T-cell (primary cell): ENCODE measurements around the gene EIF4G3. TPM values are rescaled to one million over a fixed set of nuclear protein-coding genes. Genes with fewer than 3 reads are reported as not detected.

ENCODE experiments used
- ATAC-seq, 4 experiments: fragments of 200-7000 bp in 3 of 4; fragments of 150-1000 bp in 1 of 4; cut with Tn5 transposase; replicated peaks in 1 of 4; 1 replicate in 3 of 4; 2 replicates in 1 of 4; pipeline ENCODE4 v1.10.0; 2021; ENCODE audit warnings: moderate library complexity in 3 of 4, mild to moderate bottlenecking in 2 of 4, moderate number of reproducible peaks in 1 of 4
- CTCF ChIA-PET, 2 donors: fragments of 300-600 bp; sonication (Branson Sonifier 250); formaldehyde crosslinking; loops; one replicate each; lab custom pipeline; 2022; ENCODE audit warnings: antibody characterized with exemption in 2 of 2; lab: Charles Lee
- POLR2A ChIA-PET, 2 donors: fragments of 300-600 bp; sonication (Branson Sonifier 250); formaldehyde crosslinking; loops; one replicate each; lab custom pipeline; 2022; ENCODE audit warnings: antibody characterized with exemption in 2 of 2; lab: Charles Lee
- DNase-seq, 35 experiments: peaks; one replicate each; pipeline versions ENCODE4 v3.0.0 to v3.0.0-alpha.2; 2013 to 2023
- H3K27ac ChIP-seq: one replicate; pipeline ENCODE4 v1.5.1; 2013; ENCODE audit warnings: low read length
- H3K27me3 ChIP-seq, 2 experiments: replicated peaks in 1 of 2; 1 replicate in 1 of 2; 2 replicates in 1 of 2; pipeline versions ENCODE4 v1.6.1 to v1.7.0; 2013; ENCODE audit warnings: low read length in 1 of 2, mixed read lengths in 1 of 2; ENCODE audit not compliant: control insufficient read depth in 2 of 2, insufficient read depth in 2 of 2; ENCODE audit errors: extremely low read depth in 1 of 2
- H3K36me3 ChIP-seq, 2 donors: 1 replicate in 1 of 2; 2 replicates in 1 of 2; pipeline versions ENCODE4 v1.6.1 to v1.7.0; 2013; ENCODE audit warnings: low read length in 1 of 2; ENCODE audit not compliant: control insufficient read depth in 2 of 2, insufficient read depth in 1 of 2; ENCODE audit errors: extremely low read depth in 1 of 2
- H3K4me1 ChIP-seq, 2 experiments: 1 replicate in 1 of 2; 2 replicates in 1 of 2; pipeline versions ENCODE4 v1.6.1 to v1.7.0; 2013; ENCODE audit warnings: low read length in 2 of 2, mixed read lengths in 1 of 2; ENCODE audit not compliant: insufficient read depth in 2 of 2, control insufficient read depth in 1 of 2; ENCODE audit errors: extremely low read depth in 1 of 2
- H3K4me3 ChIP-seq, 2 donors: 1 replicate in 1 of 2; 2 replicates in 1 of 2; pipeline versions ENCODE4 v1.5.1 to v1.7.0; 2013; ENCODE audit warnings: mild to moderate bottlenecking in 2 of 2, low read length in 1 of 2, moderate library complexity in 1 of 2; ENCODE audit not compliant: control insufficient read depth in 1 of 2; ENCODE audit errors: extremely low read depth in 1 of 2
- H3K9me3 ChIP-seq: 2 replicates; pipeline ENCODE4 v1.7.0; 2013
- H3K27ac Mint-ChIP-seq, 2 donors: one replicate each; pipeline ENCODE4 v1.8.0; 2020 to 2021; ENCODE audit warnings: mild to moderate bottlenecking in 2 of 2, mixed read lengths in 2 of 2
- H3K27me3 Mint-ChIP-seq, 2 donors: one replicate each; pipeline ENCODE4 v1.8.0; 2021 to 2022; ENCODE audit warnings: mixed read lengths in 2 of 2
- H3K36me3 Mint-ChIP-seq: one replicate; pipeline ENCODE4 v1.8.0; 2021; ENCODE audit warnings: mixed read lengths
- H3K4me1 Mint-ChIP-seq, 3 donors: one replicate each; pipeline ENCODE4 v1.8.0; 2020 to 2022; ENCODE audit warnings: mixed read lengths in 3 of 3, mild to moderate bottlenecking in 1 of 3
- H3K4me3 Mint-ChIP-seq, 3 donors: one replicate each; pipeline ENCODE4 v1.8.0; 2020 to 2022; ENCODE audit warnings: mild to moderate bottlenecking in 3 of 3, mixed read lengths in 3 of 3, moderate library complexity in 3 of 3
- H3K9me3 Mint-ChIP-seq, 3 donors: one replicate each; pipeline ENCODE4 v1.8.0; 2020 to 2022; ENCODE audit warnings: mixed read lengths in 3 of 3
- WGBS: methylation state at CpG from one replicate; pipeline ENCODE4 v1.1.5; 2013; ENCODE audit warnings: missing lambda C conversion rate; ENCODE audit not compliant: insufficient coverage; 5-methylcytosine and 5-hydroxymethylcytosine counted together
- total RNA-seq, 35 experiments: library from RNA in 6 of 35; stranded (reverse) in 6 of 35; fragments of 120-200 nt in 1 of 35; gene quantifications; one replicate each; pipeline versions ENCODE4 v1.2.1 to v1.2.4 and lab custom pipeline; 2013 to 2026

EIF4G3 gene
- total RNA-seq, 5 donors from 2014 or later (not counting 1 experiment from before 2014, with no cell fraction given): 16.8 to 34.1 (median 20.8) TPM

DNA sequence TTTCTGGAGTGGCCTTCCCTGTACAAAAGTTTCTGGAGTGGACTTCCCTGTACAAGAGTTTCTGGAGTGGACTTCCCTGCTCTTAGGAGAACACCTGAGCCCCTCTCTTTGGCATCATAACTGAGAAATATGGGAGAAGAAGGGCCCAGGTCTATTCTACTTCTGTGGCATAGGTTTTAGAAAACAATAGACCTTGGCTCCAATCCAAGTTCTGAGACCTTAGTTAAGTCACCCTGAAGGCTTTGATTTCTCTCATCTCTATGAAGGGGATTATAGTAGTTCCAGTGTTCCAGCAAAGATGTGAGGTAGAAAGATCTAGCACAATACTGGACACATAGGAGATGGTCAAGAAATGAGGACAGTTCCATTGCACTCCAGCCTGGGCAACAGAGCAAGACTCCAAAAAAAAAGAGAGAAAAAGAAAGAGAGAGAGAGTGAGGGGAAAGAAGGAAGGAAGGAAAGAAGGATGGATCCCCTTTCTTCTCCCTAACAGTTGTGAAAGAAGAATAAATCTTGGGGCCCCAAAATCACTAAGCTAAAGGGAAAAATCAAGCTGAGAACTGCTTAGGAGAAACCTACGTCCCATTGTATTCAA is 13.3 kb upstream of the EIF4G3 start:
- ChIA-PET CTCF (no interaction called here), POLR2A (no interaction called here)
- Mint-ChIP-seq H3K27ac (no peak overlapping the region), H3K36me3 (no peaks in the 10 kb centered on the region), H3K9me3 (no peaks in the 10 kb centered on the region), H3K4me3 (no peak overlapping the region), H3K4me1 (peaks cover 0 to 5% (median 3%) of the 10 kb centered on the region in 3 donors), H3K27me3 (peaks cover 2 to 3% of the 10 kb centered on the region in 2 donors)
- H3K27ac ChIP-seq: no peak overlapping the region
- H3K27me3 ChIP-seq: peaks cover 0 to 4% of the 10 kb centered on the region in 2 experiments
- ATAC-seq: no peak
- WGBS: no CpG with 5 or more reads among the region's 1 CpG
- peaks cover 0 to 11% of the 10 kb centered on the region in 2 experiments for H3K4me1 ChIP-seq
- H3K36me3 ChIP-seq: no peaks in the 10 kb centered on the region
- no peak for DNase-seq
- no peaks in the 10 kb centered on the region for H3K9me3 ChIP-seq
- H3K4me3 ChIP-seq: no peak overlapping the region

- H3K27ac Mint-ChIP-seq: no peak overlapping the region
- no peaks in the 10 kb centered on the region for H3K9me3 ChIP-seq
- no peaks in the 10 kb centered on the region for H3K36me3 ChIP-seq
- no peaks in the 10 kb centered on the region for H3K36me3 Mint-ChIP-seq
- no peak overlapping the region for H3K27ac ChIP-seq
- H3K4me3 Mint-ChIP-seq: no peak overlapping the region
- peaks cover 0 to 4% of the 10 kb centered on the region in 2 experiments for H3K27me3 ChIP-seq
- H3K4me1 Mint-ChIP-seq: peaks cover 0 to 7% (median 3%) of the 10 kb centered on the region in 3 donors
- DNase-seq: no peak
- no peak for ATAC-seq
- CTCF ChIA-PET: interaction anchor here in 1 of 2 donors (0.7 to 1.1 kb wide), 2 partner anchors 11 to 493 kb away, joined by 3 read pairs; no protein-coding TSS in a partner anchor
- POLR2A ChIA-PET: no interaction called here
- H3K27me3 Mint-ChIP-seq: peaks cover 2 to 3% of the 10 kb centered on the region in 2 donors
- 86% methylated on average over 1 of the region's 3 CpGs for WGBS
- peaks cover 0 to 10% of the 10 kb centered on the region in 2 experiments for H3K4me1 ChIP-seq
- H3K9me3 Mint-ChIP-seq: no peaks in the 10 kb centered on the region
- no peak overlapping the region for H3K4me3 ChIP-seq
Measured at GRCh38 chr1:21189421-21189820, 12.7 kb upstream of the EIF4G3 start.

DNA sequence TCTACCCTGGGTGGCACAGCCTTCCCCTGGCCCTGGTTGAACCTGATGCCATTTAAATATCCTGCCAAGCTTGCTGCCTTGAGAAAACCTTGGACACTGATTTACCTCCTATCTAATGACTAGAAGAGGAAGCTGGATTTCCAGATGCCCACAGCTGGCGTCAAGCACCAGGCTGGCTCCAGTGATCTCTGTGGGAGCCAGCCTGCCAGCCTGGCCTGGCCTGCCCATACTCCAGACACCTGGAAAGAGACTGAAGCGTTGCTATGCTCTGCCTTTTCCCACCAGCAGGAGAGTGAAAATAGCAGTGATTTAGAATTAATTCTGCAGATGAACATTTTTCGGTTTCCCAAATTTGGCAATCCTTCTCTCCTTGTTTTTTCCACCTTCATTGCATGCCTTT is 11.5 kb upstream of the EIF4G3 start:
- H3K4me1 ChIP-seq: peaks cover 0 to 10% of the 10 kb centered on the region in 2 experiments
- H3K27me3 ChIP-seq: peaks cover 0 to 4% of the 10 kb centered on the region in 2 experiments
- POLR2A ChIA-PET: no interaction called here
- Mint-ChIP-seq H3K9me3 (no peaks in the 10 kb centered on the region), H3K27ac (no peak overlapping the region), H3K27me3 (peaks cover 2% of the 10 kb centered on the region in 2 donors), H3K4me1 (peaks cover 0 to 10% (median 3%) of the 10 kb centered on the region in 3 donors), H3K4me3 (no peak overlapping the region), H3K36me3 (no peaks in the 10 kb centered on the region)
- WGBS: 100% methylated on average over 1 of the region's 3 CpGs
- H3K9me3 ChIP-seq: no peaks in the 10 kb centered on the region
- no peaks in the 10 kb centered on the region for H3K36me3 ChIP-seq
- no peak overlapping the region for H3K27ac ChIP-seq
- H3K4me3 ChIP-seq: no peak overlapping the region
- CTCF ChIA-PET: interaction anchor here in 1 of 2 donors (1.1 kb wide), 1 partner anchor 492 kb away, joined by 3 read pairs; no protein-coding TSS in a partner anchor
- no peak for ATAC-seq
- DNase-seq: no peak

GRCh38 chr1:21185221-21185731 is 8.6 kb upstream of the EIF4G3 start:
- Mint-ChIP-seq H3K4me3 (no peak overlapping the region), H3K27me3 (no peaks in the 10 kb centered on the region), H3K27ac (no peak overlapping the region), H3K4me1 (peaks cover 0 to 7% (median 1%) of the 10 kb centered on the region in 3 donors), H3K36me3 (no peaks in the 10 kb centered on the region), H3K9me3 (no peaks in the 10 kb centered on the region)
- no peak for ATAC-seq
- POLR2A ChIA-PET: no interaction called here
- H3K27me3 ChIP-seq: no peaks in the 10 kb centered on the region
- H3K27ac ChIP-seq: no peak overlapping the region
- H3K4me3 ChIP-seq: no peak overlapping the region
- H3K4me1 ChIP-seq: no peaks in the 10 kb centered on the region
- H3K36me3 ChIP-seq: no peaks in the 10 kb centered on the region
- no peaks in the 10 kb centered on the region for H3K9me3 ChIP-seq
- DNase-seq: no peak
- CTCF ChIA-PET: no interaction called here
- no CpG with 5 or more reads among the region's 5 CpGs for WGBS

- no CpG with 5 or more reads among the region's 1 CpG for WGBS
- Histone ChIP-seq H3K36me3 (no peaks in the 10 kb centered on the region), H3K9me3 (no peaks in the 10 kb centered on the region), H3K4me1 (no peaks in the 10 kb centered on the region), H3K27ac (no peak overlapping the region), H3K4me3 (no peak overlapping the region), H3K27me3 (no peaks in the 10 kb centered on the region)
- Mint-ChIP-seq H3K4me3 (no peak overlapping the region), H3K36me3 (no peaks in the 10 kb centered on the region), H3K4me1 (peaks cover 0 to 6% (median 0%) of the 10 kb centered on the region in 3 donors), H3K27ac (no peak overlapping the region), H3K27me3 (no peaks in the 10 kb centered on the region), H3K9me3 (no peaks in the 10 kb centered on the region)
- ATAC-seq (no peak), DNase-seq (no peak)
- POLR2A ChIA-PET: no interaction called here
- CTCF ChIA-PET: interaction anchor here in 1 of 2 donors (0.6 kb wide), 1 partner anchor 425 kb away, joined by 3 read pairs; no protein-coding TSS in a partner anchor
Measured at GRCh38 chr1:21184276-21184675, 7.6 kb upstream of the EIF4G3 start.

GRCh38 chr1:21182181-21182731 is 5.6 kb upstream of the EIF4G3 start:
- CTCF ChIA-PET: interaction anchor here in 1 of 2 donors (0.9 kb wide), 1 partner anchor 8 kb away, joined by 3 read pairs; no protein-coding TSS in a partner anchor
- ATAC-seq (no peak), DNase-seq (no peak)
- no peaks in the 10 kb centered on the region for H3K36me3 Mint-ChIP-seq
- Histone ChIP-seq H3K9me3 (no peaks in the 10 kb centered on the region), H3K27me3 (peaks cover 0 to 2% of the 10 kb centered on the region in 2 experiments), H3K4me1 (peaks cover 0 to 2% of the 10 kb centered on the region in 2 experiments), H3K36me3 (no peaks in the 10 kb centered on the region), H3K4me3 (no peak overlapping the region), H3K27ac (no peak overlapping the region)
- no peak overlapping the region for H3K27ac Mint-ChIP-seq
- H3K4me3 Mint-ChIP-seq: no peak overlapping the region
- H3K9me3 Mint-ChIP-seq: no peaks in the 10 kb centered on the region
- POLR2A ChIA-PET: no interaction called here
- 83% methylated on average over 2 of the region's 7 CpGs for WGBS
- H3K27me3 Mint-ChIP-seq: no peaks in the 10 kb centered on the region
- peaks cover 0 to 6% (median under 1%) of the 10 kb centered on the region in 3 donors for H3K4me1 Mint-ChIP-seq
